Smooth muscle cell (in vitro differentiated cells): ENCODE measurements around the gene ABHD16B. TPM values are rescaled to one million over a fixed set of nuclear protein-coding genes. Genes with fewer than 3 reads are reported as not detected.

Experiments
- DNase-seq: peaks from one replicate; lab custom pipeline; 2025; ENCODE audit not compliant: unreplicated experiment; lab: John Stamatoyannopoulos, UW
- H2AFZ ChIP-seq: fragments of 200-600 bp; sonication (generic); 2 replicates; pipeline ENCODE4 v1.6.0; 2016; ENCODE audit warnings: antibody characterized with exemption, low read depth, mild to moderate bottlenecking
- H3F3A ChIP-seq: fragments of 200-600 bp; sonication (generic); 2 replicates; pipeline ENCODE4 v1.6.0; 2017; ENCODE audit warnings: antibody characterized with exemption, low read depth
- H3K27ac ChIP-seq: fragments of 200-600 bp; sonication (generic); 2 replicates; pipeline ENCODE4 v1.5.1; 2016; ENCODE audit warnings: low read depth, mild to moderate bottlenecking
- H3K27me3 ChIP-seq: fragments of 200-600 bp; sonication (generic); 2 replicates; pipeline ENCODE4 v1.6.1; 2016; ENCODE audit warnings: low read depth, mild to moderate bottlenecking
- H3K36me3 ChIP-seq: fragments of 200-600 bp; sonication (generic); 2 replicates; pipeline ENCODE4 v1.5.1; 2016; ENCODE audit warnings: low read depth
- H3K4me1 ChIP-seq: fragments of 200-600 bp; sonication (generic); 2 replicates; pipeline ENCODE4 v1.5.1; 2016; ENCODE audit warnings: low read depth
- H3K4me2 ChIP-seq: fragments of 200-600 bp; sonication (generic); 2 replicates; pipeline ENCODE4 v1.6.0; 2016; ENCODE audit warnings: mild to moderate bottlenecking
- H3K4me3 ChIP-seq: fragments of 200-600 bp; sonication (generic); 2 replicates; pipeline ENCODE4 v1.5.1; 2016; ENCODE audit warnings: mild to moderate bottlenecking
- H3K79me2 ChIP-seq: fragments of 200-600 bp; sonication (generic); 2 replicates; pipeline ENCODE4 v1.6.0; 2016; ENCODE audit warnings: low read depth, mild to moderate bottlenecking
- H3K9ac ChIP-seq: fragments of 200-600 bp; sonication (generic); 2 replicates; pipeline ENCODE4 v1.6.0; 2016; ENCODE audit warnings: low read depth
- H3K9me3 ChIP-seq: fragments of 200-600 bp; sonication (generic); replicated peaks from 2 replicates; pipeline ENCODE4 v1.5.1; 2016; ENCODE audit warnings: low read depth
- H4K20me1 ChIP-seq: fragments of 200-600 bp; sonication (generic); 2 replicates; pipeline ENCODE4 v1.6.0; 2016; ENCODE audit warnings: low read depth
- WGBS: methylation state at CpG from one replicate; pipeline ENCODE4 v1.1.7; 2016; ENCODE audit warnings: low lambda C conversion rate; 5-methylcytosine and 5-hydroxymethylcytosine counted together
- polyA plus RNA-seq: library from polyadenylated mRNA; unstranded; fragments of >200 nt; fragmentation: Nextera tagmentation; extraction: Ambion mirVana; gene quantifications from 2 replicates; pipeline ENCODE4 v1.2.1, GENCODE V29; 2016
- total RNA-seq: library from RNA; depleted of rRNA; stranded (reverse); fragments of >200 nt; gene quantifications from 2 replicates; pipeline ENCODE4 v1.2.3, GENCODE V29; 2014
- TF ChIP-seq, protein P1 (sequence below): fragments of 200-600 bp; sonication (generic); IDR thresholded peaks from 2 replicates; pipeline ENCODE4 v1.5.1; 2017; ENCODE audit warnings: borderline replicate concordance, mild to moderate bottlenecking, antibody characterized with exemption; ENCODE audit not compliant: insufficient read depth, poor library complexity, severe bottlenecking

Gene ABHD16B
- total and polyA plus RNA-seq, 2 experiments from 2014 or later, result 0.31 TPM; not detected in 1

DNA sequence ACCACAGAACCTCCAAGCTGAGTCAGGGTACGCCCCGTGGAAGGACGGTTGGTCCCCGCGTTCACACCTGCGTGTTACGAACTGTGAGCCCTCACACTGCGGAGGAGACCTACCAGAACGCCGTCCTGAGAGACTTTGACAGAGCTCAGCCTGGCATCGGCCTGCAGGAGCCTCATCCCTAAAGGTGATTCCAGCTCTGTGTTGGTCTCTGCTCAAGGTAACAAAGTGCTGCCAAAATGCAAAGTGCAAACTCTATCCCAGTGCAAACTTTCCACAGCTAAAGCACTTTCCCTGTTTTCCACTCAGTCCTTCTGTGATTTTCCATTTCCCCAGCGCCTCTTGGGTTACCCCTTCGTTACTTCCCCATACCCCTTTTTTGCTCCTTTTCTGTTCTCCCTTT, 21.7 kb upstream of the ABHD16B start:
- Histone ChIP-seq H3K27ac (no peak overlapping the region), H2AFZ (no peak overlapping the region), H3K27me3 (no peaks in the 10 kb centered on the region), H3K36me3 (no peaks in the 10 kb centered on the region), H3K4me3 (no peak overlapping the region), H3K79me2 (no peaks in the 10 kb centered on the region), H3F3A (no peaks in the 10 kb centered on the region), H3K4me2 (no peak overlapping the region), H3K9me3 (no peaks in the 10 kb centered on the region), H3K9ac (no peak overlapping the region), H4K20me1 (no peaks in the 10 kb centered on the region), H3K4me1 (peaks cover 7% of the 10 kb centered on the region)
- DNase-seq, result no peak
- WGBS, result 95% methylated on average over 13 of the region's 13 CpGs
- TF ChIP-seq, protein P1, sequence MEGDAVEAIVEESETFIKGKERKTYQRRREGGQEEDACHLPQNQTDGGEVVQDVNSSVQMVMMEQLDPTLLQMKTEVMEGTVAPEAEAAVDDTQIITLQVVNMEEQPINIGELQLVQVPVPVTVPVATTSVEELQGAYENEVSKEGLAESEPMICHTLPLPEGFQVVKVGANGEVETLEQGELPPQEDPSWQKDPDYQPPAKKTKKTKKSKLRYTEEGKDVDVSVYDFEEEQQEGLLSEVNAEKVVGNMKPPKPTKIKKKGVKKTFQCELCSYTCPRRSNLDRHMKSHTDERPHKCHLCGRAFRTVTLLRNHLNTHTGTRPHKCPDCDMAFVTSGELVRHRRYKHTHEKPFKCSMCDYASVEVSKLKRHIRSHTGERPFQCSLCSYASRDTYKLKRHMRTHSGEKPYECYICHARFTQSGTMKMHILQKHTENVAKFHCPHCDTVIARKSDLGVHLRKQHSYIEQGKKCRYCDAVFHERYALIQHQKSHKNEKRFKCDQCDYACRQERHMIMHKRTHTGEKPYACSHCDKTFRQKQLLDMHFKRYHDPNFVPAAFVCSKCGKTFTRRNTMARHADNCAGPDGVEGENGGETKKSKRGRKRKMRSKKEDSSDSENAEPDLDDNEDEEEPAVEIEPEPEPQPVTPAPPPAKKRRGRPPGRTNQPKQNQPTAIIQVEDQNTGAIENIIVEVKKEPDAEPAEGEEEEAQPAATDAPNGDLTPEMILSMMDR, result no peak

DNA sequence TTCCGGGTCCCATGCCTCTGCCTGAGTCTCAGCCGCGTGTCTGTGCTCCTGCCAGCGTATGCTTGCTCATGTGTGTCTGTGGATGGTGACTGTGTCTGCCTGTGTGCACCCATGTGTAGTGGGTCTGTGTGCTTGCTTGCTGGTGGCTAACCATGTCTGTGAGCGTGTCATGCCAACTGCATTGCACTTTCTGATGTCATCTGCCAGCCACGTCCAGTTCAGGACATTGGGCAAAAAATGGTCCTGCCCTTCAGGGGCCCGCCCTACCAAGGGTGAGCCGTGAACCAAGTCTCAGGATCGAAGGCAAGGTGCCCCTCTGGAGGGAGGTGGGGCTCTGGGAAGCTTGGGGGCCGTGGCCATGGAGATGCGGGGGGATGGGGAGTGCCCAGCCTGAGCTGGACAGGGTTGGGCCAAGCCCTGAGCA, 20.9 kb upstream of the ABHD16B start:
- no peaks in the 10 kb centered on the region for H4K20me1 ChIP-seq
- no peaks in the 10 kb centered on the region for H3F3A ChIP-seq
- no peak overlapping the region for H3K4me3 ChIP-seq
- H3K9me3 ChIP-seq, result no peaks in the 10 kb centered on the region
- no peaks in the 10 kb centered on the region for H3K36me3 ChIP-seq
- H3K79me2 ChIP-seq, result no peaks in the 10 kb centered on the region
- no peak for DNase-seq
- WGBS, result 86% methylated on average over 11 of the region's 11 CpGs
- H2AFZ ChIP-seq, result no peak overlapping the region
- no peaks in the 10 kb centered on the region for H3K27me3 ChIP-seq
- TF ChIP-seq, protein P1, result no peak
- no peak overlapping the region for H3K4me2 ChIP-seq
- peaks cover under 1% of the 10 kb centered on the region for H3K4me1 ChIP-seq
- H3K9ac ChIP-seq, result no peak overlapping the region
- no peak overlapping the region for H3K27ac ChIP-seq

DNA sequence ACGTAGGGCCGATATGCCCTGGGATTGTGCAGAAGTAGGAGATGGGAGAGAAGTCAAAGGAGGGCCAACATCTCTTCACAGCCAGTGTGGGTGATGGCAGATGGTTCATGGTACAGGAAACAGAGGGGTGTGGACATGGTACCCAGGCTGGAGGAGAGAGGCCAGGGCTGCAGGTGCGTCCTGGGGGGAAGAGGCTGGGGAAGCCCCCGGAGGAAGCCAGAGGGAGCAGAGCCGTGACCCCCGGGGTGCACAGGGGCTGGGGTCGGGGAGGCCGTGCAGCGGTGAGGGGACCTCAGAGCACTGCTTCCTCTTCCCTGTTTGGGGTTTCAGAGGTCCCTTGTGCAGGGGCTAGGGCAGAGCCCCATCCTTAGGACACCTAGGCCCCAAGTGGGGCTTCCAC, 19.0 kb upstream of the ABHD16B start:
- no peaks in the 10 kb centered on the region for H3K9me3 ChIP-seq
- TF ChIP-seq, protein P1, result no peak
- no peaks in the 10 kb centered on the region for H4K20me1 ChIP-seq
- H3K27me3 ChIP-seq, result no peaks in the 10 kb centered on the region
- no peaks in the 10 kb centered on the region for H3F3A ChIP-seq
- DNase-seq, result no peak
- H3K4me2 ChIP-seq, result no peak overlapping the region
- 94% methylated on average over 9 of the region's 9 CpGs for WGBS
- H3K4me1 ChIP-seq, result peaks cover 11% of the 10 kb centered on the region
- no peaks in the 10 kb centered on the region for H3K36me3 ChIP-seq
- H3K4me3 ChIP-seq, result no peak overlapping the region
- no peak overlapping the region for H3K27ac ChIP-seq
- H2AFZ ChIP-seq, result no peak overlapping the region
- H3K79me2 ChIP-seq, result no peaks in the 10 kb centered on the region
- H3K9ac ChIP-seq, result no peak overlapping the region

DNA sequence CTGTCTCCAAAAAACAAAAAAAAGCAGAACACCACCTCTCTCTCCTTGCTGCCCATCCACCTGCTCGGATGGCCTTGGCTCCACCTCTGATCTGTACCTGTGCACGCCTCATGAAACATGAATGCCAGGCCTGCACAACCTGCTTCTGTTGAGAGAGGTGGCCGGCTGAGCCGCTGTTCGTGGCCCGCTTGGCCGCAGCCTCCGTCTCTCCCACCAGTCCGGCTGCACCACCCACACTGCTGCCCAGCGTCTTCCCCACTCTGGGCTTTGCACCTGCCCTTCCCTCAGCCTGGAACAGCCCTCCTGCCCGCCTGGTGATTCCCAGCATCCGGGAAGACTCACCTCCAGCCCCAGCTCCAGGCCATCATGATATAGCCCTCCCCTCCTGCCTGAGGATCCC, 18.1 kb upstream of the ABHD16B start:
- no peak overlapping the region for H3K4me2 ChIP-seq
- 92% methylated on average over 12 of the region's 12 CpGs for WGBS

More for the DNA sequence above, 18.1 kb upstream of the ABHD16B start:
- no peaks in the 10 kb centered on the region for H3F3A ChIP-seq
- no peaks in the 10 kb centered on the region for H3K27me3 ChIP-seq
- TF ChIP-seq, protein P1, result no peak
- H3K4me1 ChIP-seq, result peaks cover 21% of the 10 kb centered on the region
- no peaks in the 10 kb centered on the region for H3K36me3 ChIP-seq
- H3K9ac ChIP-seq, result no peak overlapping the region
- H2AFZ ChIP-seq, result no peak overlapping the region
- H4K20me1 ChIP-seq, result no peaks in the 10 kb centered on the region
- DNase-seq, result no peak
- no peak overlapping the region for H3K27ac ChIP-seq
- H3K79me2 ChIP-seq, result no peaks in the 10 kb centered on the region
- H3K4me3 ChIP-seq, result no peak overlapping the region
- H3K9me3 ChIP-seq, result no peaks in the 10 kb centered on the region
